D721Med (cell line): Measurements from ENCODE around the gene POU3F3.

Experiments used
- DNase-seq: peaks from one replicate; pipeline ENCODE4 v3.0.0; 2011; ENCODE audit warnings: low spot score; ENCODE audit not compliant: insufficient read length
- FAIRE-seq: peaks from 2 replicates; lab custom pipeline; 2011; peaks lifted over from hg19 to GRCh38; lab: Jason Lieb, UNC
- TF ChIP-seq, protein P1 (sequence below): IDR thresholded peaks from 2 replicates; pipeline ENCODE4 v1.5.1; 2012; ENCODE audit warnings: mild to moderate bottlenecking, control low read depth; ENCODE audit not compliant: insufficient read depth; ENCODE audit errors: missing control alignments

POU3F3 gene

DNA sequence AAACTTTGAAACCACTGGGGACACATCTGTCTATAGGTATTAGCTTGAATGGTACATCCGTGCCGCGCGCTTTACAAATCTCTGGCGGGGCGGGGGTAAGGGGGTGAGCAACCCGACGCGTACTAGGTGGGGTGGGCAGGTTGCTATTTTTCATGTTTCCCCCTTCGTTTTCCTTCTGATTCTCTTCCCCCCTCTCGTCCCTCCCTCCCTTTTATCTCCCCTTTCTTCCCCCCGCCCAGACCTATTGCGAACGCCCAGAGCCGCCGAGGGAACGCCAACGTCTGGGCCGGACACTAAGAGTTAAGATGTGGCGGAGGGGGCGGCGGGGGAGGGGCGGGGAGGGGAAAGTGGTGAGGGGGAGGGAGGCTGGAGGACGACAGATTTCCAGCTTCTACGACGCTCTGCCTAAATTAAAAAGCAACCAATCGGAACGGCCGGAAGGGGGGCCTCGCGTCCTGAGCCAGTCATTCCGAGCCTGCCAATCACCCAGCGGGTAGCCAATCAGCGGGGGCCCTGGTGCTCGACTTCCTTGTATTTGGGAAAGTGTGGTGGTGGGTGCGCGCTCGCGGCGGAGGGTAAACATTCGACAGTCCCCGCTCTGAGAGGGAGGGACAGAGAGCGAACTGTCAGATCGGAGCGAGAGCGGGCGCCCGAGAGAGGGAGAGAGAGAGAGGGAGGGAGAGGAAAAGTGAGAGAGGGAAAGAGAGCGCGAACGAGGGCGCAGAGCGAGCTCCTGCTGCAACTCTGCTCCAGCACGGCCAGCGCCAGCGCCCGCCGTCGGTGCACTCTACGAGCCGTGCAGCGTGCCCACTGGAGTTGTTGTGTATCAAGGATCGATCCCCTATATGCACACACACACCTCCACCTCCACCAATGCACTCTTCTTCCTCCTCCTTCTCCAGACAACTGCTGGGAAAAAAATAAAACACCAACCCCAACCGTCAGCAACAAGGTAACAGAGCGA, at the start of gene POU3F3:
TSS of gene POU3F3 (plus strand) at position 582 of the 964 bp plus-strand sequence. CDS start 1,396 bp downstream, outside the sequence.
- TF ChIP-seq, protein P1, sequence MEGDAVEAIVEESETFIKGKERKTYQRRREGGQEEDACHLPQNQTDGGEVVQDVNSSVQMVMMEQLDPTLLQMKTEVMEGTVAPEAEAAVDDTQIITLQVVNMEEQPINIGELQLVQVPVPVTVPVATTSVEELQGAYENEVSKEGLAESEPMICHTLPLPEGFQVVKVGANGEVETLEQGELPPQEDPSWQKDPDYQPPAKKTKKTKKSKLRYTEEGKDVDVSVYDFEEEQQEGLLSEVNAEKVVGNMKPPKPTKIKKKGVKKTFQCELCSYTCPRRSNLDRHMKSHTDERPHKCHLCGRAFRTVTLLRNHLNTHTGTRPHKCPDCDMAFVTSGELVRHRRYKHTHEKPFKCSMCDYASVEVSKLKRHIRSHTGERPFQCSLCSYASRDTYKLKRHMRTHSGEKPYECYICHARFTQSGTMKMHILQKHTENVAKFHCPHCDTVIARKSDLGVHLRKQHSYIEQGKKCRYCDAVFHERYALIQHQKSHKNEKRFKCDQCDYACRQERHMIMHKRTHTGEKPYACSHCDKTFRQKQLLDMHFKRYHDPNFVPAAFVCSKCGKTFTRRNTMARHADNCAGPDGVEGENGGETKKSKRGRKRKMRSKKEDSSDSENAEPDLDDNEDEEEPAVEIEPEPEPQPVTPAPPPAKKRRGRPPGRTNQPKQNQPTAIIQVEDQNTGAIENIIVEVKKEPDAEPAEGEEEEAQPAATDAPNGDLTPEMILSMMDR = no peak
- DNase-seq = peak; percentile 87
- FAIRE-seq = no peak

DNA sequence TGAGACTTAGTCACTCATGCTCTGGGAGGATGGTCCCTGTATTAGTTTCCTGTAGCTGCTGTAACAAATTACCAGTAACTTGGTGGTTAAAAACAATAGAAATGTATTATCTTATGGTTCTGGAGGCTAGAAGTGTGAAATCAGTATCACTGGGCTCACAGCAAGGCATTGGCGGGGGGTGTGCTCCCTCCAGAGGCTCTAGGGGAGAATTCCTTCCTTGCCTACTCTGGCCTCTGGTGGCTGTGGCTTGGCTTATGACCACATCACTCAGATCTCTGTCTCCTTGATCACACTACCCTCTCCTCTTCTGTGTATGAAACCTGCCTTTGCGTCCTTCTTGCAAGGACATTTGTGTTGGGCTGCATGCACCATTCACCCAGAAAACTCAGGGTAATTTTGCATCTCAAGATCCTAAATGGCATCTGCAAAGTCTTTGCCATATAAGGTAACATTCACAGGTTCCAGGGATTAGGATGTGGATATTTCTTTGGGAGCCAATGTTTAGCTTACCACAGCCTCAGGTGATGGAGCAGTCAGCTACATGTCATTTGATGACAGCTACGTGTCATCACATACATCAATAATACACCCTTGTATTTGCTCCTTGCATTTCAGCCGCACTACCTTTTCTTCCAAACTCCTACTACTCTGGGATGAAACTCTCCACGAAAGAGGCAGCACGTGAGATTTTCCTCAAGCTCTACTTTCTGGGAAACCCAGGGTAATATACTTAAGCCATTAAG, 49.6 kb upstream of the POU3F3 start:
- DNase-seq (no peak), FAIRE-seq (no peak)
- TF ChIP-seq, protein P1 = no peak

DNA sequence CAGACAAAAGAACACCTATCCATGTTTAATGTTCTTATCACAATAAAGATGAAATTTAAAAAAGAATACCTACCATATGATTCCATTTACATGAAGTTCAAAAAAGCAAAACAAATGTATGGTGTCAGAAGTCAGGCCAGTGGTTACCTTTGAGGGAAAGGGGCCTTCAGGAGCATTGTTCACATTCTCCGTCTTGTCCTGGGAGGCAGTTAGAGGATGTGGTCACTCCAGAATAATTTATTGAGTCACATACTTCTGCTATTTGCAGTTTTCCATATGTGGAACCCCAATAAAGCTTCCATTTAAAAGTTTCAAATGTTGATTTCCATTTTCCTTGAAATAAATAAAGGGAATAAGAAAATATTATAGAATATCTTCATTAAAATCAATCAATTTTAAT, 41.6 kb upstream of the POU3F3 start:
- FAIRE-seq = no peak
- DNase-seq = no peak
- TF ChIP-seq, protein P1 = no peak

DNA sequence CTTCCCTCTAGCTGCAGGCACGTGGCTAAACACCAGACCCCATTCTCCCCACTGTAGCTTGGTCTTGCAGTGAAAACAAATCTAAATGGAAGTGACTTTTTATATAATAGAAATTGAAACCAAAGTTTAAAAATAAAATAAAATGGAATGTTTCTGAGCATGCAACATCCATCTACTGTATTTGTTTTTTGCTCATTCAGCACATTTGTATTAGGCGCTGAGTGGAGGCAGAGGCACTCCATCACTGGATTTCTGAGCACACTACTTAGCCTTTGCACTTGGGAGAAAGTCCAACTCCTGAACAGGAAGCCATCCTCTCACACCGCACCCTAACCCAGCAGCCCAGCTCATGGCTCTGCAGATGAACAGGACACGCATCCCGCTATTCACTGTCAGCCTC, 37.8 kb upstream of the POU3F3 start:
- TF ChIP-seq, protein P1 = no peak
- no peak for FAIRE-seq
- DNase-seq = no peak

DNA sequence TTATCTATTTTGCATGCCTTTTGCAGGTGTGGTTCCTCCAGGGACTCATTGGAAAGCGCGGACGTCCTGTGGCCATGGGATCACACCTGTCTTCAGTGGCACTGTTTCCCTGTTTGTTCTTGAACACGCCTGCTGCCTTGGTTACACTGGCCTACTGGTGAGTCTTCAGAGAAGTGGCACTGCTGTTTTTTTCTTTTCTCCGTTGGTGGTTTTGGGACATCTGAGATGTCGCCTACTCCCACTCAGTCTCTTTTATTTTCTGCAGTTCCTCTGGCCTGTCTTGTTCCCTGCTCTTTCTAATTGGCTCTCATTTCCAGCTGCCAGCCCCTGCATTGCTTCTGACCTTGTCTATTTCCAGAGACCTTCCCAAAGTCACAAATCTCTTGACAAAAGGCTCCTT, 35.7 kb upstream of the POU3F3 start:
- TF ChIP-seq, protein P1 = no peak
- no peak for DNase-seq
- no peak for FAIRE-seq

DNA sequence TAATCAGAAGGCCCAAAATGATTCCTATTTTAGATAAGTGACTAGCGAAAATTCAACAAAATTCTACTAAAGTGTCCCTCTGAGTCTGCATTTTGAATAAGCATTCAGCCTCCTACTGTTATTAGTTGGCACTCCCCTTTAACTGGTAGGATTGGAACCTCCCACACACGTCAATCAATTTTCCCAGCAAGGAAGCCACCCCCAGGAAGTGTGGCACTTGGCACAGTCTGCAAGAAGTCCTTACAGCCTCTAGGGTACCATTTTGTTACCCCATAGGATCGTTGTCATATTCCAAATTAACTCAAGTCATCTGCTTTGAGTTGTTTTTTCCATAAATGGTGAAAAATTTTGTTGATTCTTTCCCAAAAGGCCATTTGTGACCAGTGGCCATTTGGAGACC, 33.8 kb upstream of the POU3F3 start:
- DNase-seq (no peak), FAIRE-seq (no peak)
- TF ChIP-seq, protein P1 = no peak
